Skeletal muscle tissue (tissue), 4 donors: ENCODE measurements around the gene ZNRF1. TPM values are rescaled to one million over a fixed set of nuclear protein-coding genes. Genes with fewer than 3 reads are reported as not detected.
"Not testable (repeated sequence)": the region's sequence is repeated elsewhere in the genome, so short reads cannot be mapped to it uniquely, and the experiment has no call there.

ENCODE experiments used
- H3K27ac ChIP-seq: one replicate; pipeline ENCODE4 v1.7.0; 2013; ENCODE audit warnings: mild to moderate bottlenecking, low read depth, low read length, inconsistent platforms
- H3K27me3 ChIP-seq, 3 donors: one replicate each; pipeline ENCODE4 v1.7.0; 2013; ENCODE audit warnings: low read length in 3 of 3; ENCODE audit not compliant: control insufficient read depth in 3 of 3, insufficient read depth in 3 of 3
- H3K36me3 ChIP-seq, 3 donors: one replicate each; pipeline ENCODE4 v1.7.0; 2013; ENCODE audit warnings: low read length in 3 of 3; ENCODE audit not compliant: control insufficient read depth in 3 of 3, insufficient read depth in 3 of 3
- H3K4me1 ChIP-seq, 3 donors: one replicate each; pipeline ENCODE4 v1.7.0; 2013; ENCODE audit warnings: low read length in 3 of 3, mild to moderate bottlenecking in 3 of 3; ENCODE audit not compliant: control insufficient read depth in 3 of 3, insufficient read depth in 3 of 3
- H3K4me3 ChIP-seq, 3 donors: one replicate each; pipeline ENCODE4 v1.7.0; 2013; ENCODE audit warnings: low read length in 3 of 3
- H3K9ac ChIP-seq, 3 donors: one replicate each; pipeline ENCODE4 v1.7.0; 2013; ENCODE audit warnings: low read length in 3 of 3, mild to moderate bottlenecking in 3 of 3, moderate library complexity in 2 of 3, low read depth in 1 of 3
- H3K9me3 ChIP-seq, 3 donors: one replicate each; pipeline ENCODE4 v1.7.0; 2013; ENCODE audit warnings: low read length in 3 of 3; ENCODE audit not compliant: control insufficient read depth in 3 of 3
- total RNA-seq: library from RNA; depleted of rRNA; stranded (reverse); fragments of >200 nt; gene quantifications from one replicate; pipeline ENCODE4 v1.2.3, GENCODE V29; 2014
- donor health status: Osteomylitis.

ZNRF1 gene
- total RNA-seq, 1 donor from 2014 or later = 7.8 TPM

- Histone ChIP-seq H3K27me3 (no peaks in the 10 kb centered on the region), H3K27ac (peak within 1 kb of the TSS; percentile 80), H3K9me3 (no peaks in the 10 kb centered on the region), H3K36me3 (no peaks in the 10 kb centered on the region), H3K4me1 (peaks cover 0 to 9% (median 4%) of the 10 kb centered on the region in 3 donors), H3K4me3 (peak within 1 kb of the TSS; percentile 93 to 99 (median 98)), H3K9ac (peak within 1 kb of the TSS; percentile 89 to 98 (median 93))
These were observed 14.1 kb upstream of the ZNRF1 start, which contains the start of gene WDR59 for GRCh38 chr16:74984529-74985296. Gene WDR59 (minus strand): TSS chr16:74985123. CDS start chr16:74985017, 106 bp downstream.

GRCh38 chr16:74987027-74987681 is 11.7 kb upstream of the ZNRF1 start:
- no peak overlapping the region for H3K9ac ChIP-seq
- H3K4me3 ChIP-seq = no peak overlapping the region
- H3K9me3 ChIP-seq = no peaks in the 10 kb centered on the region
- no peaks in the 10 kb centered on the region for H3K27me3 ChIP-seq
- peaks cover 0 to 9% (median 4%) of the 10 kb centered on the region in 3 donors for H3K4me1 ChIP-seq
- H3K27ac ChIP-seq = peak overlapping the region; percentile 50
- no peaks in the 10 kb centered on the region for H3K36me3 ChIP-seq

GRCh38 chr16:74989864-74990263 is 9.0 kb upstream of the ZNRF1 start:
- not testable (repeated sequence) for H3K36me3 ChIP-seq, H3K27me3 ChIP-seq, H3K9ac ChIP-seq

GRCh38 chr16:74990832-74991231 is 8.0 kb upstream of the ZNRF1 start:
- H3K9me3 ChIP-seq = no peaks in the 10 kb centered on the region
- H3K27ac ChIP-seq = no peak overlapping the region
- no peaks in the 10 kb centered on the region for H3K27me3 ChIP-seq
- no peak overlapping the region for H3K4me3 ChIP-seq
- no peaks in the 10 kb centered on the region for H3K4me1 ChIP-seq
- H3K36me3 ChIP-seq = no peaks in the 10 kb centered on the region
- H3K9ac ChIP-seq = no peak overlapping the region

More at GRCh38 chr16:74989864-74990263, 9.0 kb upstream of the ZNRF1 start:
- not testable (repeated sequence) for H3K4me1 ChIP-seq, H3K9me3 ChIP-seq, H3K4me3 ChIP-seq, H3K27ac ChIP-seq

- H3K27ac ChIP-seq = no peak overlapping the region
- no peaks in the 10 kb centered on the region for H3K27me3 ChIP-seq
- no peaks in the 10 kb centered on the region for H3K9me3 ChIP-seq
- H3K9ac ChIP-seq = no peak overlapping the region
- no peaks in the 10 kb centered on the region for H3K4me1 ChIP-seq
- no peaks in the 10 kb centered on the region for H3K36me3 ChIP-seq
- no peak overlapping the region for H3K4me3 ChIP-seq
These were observed 7.6 kb upstream of the ZNRF1 start for GRCh38 chr16:74991268-74991592.

- no peak overlapping the region for H3K9ac ChIP-seq
- no peak overlapping the region for H3K27ac ChIP-seq
- no peaks in the 10 kb centered on the region for H3K4me1 ChIP-seq
- no peaks in the 10 kb centered on the region for H3K9me3 ChIP-seq
- H3K27me3 ChIP-seq = no peaks in the 10 kb centered on the region
- no peaks in the 10 kb centered on the region for H3K36me3 ChIP-seq
- no peak overlapping the region for H3K4me3 ChIP-seq
These were observed 7.0 kb upstream of the ZNRF1 start for GRCh38 chr16:74991593-74992403.

- H3K27me3 ChIP-seq = no peaks in the 10 kb centered on the region
- H3K9ac ChIP-seq = no peak overlapping the region
- H3K4me3 ChIP-seq = no peak overlapping the region
- H3K4me1 ChIP-seq = peaks cover 14 to 15% (median 15%) of the 10 kb centered on the region in 3 donors
- H3K27ac ChIP-seq = no peak overlapping the region
- no peaks in the 10 kb centered on the region for H3K9me3 ChIP-seq
- H3K36me3 ChIP-seq = no peaks in the 10 kb centered on the region
These were observed 2.8 kb upstream of the ZNRF1 start for GRCh38 chr16:74995986-74996385.

- Histone ChIP-seq H3K4me1 (peaks cover 18 to 25% (median 23%) of the 10 kb centered on the region in 3 donors), H3K9me3 (no peaks in the 10 kb centered on the region), H3K4me3 (no peak overlapping the region), H3K27ac (no peak overlapping the region), H3K36me3 (no peaks in the 10 kb centered on the region), H3K27me3 (no peaks in the 10 kb centered on the region), H3K9ac (no peak overlapping the region)
These were observed 1.8 kb upstream of the ZNRF1 start for GRCh38 chr16:74997042-74997491.

GRCh38 chr16:74999219-74999608 is 390 bp downstream of the ZNRF1 start:
- Histone ChIP-seq H3K4me3 (peak overlapping the region; percentile 83 to 93 (median 92)), H3K27me3 (no peaks in the 10 kb centered on the region), H3K27ac (peak overlapping the region; percentile 72), H3K36me3 (peaks cover 0 to 4% (median 0%) of the 10 kb centered on the region in 3 donors), H3K9me3 (no peaks in the 10 kb centered on the region), H3K9ac (peak overlapping the region; percentile 60 to 83 (median 77)), H3K4me1 (peaks cover 30 to 39% (median 33%) of the 10 kb centered on the region in 3 donors)
